HG02678 (cell line): Measurements from ENCODE around the gene CRTC3.
"Not testable (repeated sequence)": the region's sequence is repeated elsewhere in the genome, so short reads cannot be mapped to it uniquely, and the experiment has no call there.

ENCODE experiments used
- ATAC-seq: cut with Tn5 transposase; IDR thresholded peaks from one replicate; pipeline ENCODE4 v1.9.1; 2021; ENCODE audit warnings: mild to moderate bottlenecking, moderate library complexity; ENCODE audit not compliant: unreplicated experiment

Gene CRTC3

DNA sequence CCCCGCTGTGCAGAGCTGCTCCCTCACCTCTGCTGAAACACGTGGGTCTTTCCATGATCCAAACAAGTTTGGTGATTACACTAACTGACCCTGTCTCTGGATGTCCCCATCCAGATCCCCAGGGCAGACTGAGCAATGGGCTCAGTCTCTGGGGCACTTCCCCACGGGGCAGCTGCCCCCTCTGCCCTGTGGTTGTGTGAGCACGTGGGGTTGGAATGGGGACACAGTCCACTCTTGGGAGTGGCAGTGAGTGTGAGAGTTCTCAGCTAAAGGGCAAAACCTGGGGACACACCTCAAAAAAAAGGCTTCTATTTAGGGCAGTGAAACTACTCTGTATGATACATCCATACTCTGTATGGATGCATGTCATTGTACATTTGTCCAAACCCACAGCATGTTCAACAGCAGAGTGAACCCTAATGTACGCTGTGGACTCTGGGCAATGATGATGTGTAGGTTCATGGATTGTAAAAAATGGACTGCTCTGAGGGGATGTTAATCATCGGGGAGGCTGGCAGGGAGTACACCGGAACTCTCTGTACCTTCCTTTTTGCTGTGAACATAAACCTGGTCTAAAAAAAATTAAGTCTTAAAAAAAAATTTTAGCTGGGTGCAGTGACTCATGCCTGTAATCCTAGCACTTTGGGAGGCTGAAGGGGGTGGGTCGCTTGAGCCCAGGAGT is 137.5 kb downstream of the CRTC3 start:
- ATAC-seq, result no peak

DNA sequence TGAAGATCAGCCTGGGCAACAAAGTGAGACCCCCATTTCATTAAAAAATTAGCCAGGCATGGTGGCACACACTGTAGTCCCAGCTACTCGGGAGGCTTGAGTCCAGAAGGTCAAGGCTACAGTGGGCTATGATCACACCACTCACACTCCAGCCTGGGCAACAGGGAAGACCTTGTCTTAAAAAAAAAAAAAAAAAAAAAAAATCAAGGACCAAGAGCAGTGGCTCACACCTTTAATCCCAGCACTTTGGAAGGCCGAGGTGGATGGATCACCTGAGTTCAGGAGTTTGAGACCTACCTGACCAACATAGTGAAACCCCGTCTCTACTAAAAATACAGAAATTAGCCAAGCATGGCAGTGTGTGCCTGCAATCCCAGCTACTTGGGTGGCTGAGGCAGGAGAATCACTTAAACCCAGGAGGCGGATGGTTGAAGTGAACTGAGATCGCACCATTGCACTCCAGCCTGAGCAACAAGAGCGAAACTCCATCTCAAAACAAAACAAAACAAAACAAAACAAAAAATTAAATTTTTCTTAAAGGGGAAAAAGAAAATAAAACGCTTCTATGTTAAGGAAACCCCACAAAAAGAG is 138.1 kb downstream of the CRTC3 start:
- ATAC-seq, result not testable (repeated sequence)

DNA sequence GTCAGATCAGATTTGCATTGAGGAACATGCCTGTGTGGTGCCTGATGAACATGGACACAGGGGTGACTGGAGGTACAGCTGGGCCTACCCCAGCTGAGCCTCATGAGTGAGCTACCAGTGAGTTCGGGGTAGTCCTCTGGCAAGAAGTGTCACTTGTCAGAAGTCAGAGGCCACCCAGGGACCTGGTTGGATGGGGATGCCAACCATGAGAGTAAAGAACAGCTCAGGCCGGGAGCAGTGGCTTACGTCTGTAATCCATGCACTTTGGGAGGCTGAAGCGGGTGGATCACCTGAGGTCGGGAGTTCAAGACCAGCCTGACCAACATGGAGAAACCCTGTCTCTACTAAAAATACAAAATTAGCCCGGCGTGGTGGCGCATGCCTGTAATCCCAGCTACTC is 140.9 kb downstream of the CRTC3 start:
- ATAC-seq, result not testable (repeated sequence)

DNA sequence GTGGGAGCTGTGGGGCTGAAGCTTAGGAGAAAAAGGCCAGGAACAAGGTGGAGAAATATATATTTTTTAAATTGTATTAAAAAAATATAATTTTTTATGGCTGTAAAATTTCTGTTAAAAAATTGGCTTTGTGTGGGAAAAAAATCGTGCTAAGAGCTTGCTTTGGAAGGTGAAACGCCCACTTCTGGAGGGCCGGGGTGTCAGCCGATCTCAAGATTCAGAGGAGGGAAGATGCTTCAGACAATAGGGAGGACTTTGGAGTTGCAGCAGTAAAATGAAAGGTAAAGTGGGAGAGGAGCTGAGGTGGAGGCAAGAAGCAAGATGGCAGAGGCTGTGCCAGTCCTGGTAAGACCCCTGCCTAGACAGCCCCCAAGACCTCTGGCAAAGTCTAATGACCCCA is 141.5 kb downstream of the CRTC3 start:
- no peak for ATAC-seq

DNA sequence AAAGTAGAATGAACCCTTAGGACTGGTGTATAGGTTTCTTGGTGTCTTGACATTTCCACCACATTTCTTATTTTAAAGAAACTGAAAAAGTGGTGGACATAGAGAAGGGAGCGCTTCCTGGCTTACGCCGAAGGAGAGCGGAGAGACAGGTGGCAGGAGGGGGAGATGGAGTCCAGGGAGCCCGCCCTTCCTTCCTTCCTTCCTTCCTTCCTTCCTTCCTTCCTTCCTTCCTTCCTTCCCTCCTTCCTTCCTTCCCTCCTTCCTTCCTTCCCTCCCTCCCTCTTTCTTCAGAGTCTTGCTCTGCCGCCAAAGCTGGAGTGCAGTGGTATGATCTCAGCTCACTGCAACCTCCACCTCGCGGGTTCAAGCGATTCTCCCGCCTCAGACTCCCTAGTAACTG is 143.6 kb downstream of the CRTC3 start:
- ATAC-seq, result not testable (repeated sequence)

DNA sequence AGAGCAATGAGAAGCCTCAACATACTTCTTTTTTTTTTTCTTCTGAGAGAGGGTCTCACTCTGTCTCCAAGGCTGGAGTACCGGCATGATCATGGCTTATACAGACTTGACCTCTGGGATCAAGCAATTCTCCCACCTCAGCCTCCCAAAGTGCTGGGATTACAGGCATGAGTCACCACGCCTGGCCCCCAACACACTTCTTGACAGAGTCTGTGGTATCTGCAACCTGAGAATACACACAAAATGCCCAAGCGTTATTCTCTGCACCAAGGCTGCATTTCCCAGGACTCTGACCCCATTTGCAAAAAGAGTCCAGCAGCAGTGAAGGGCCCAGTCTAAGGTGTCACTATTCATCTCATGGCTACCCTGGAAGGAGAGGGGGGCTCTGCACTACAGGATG is 144.8 kb downstream of the CRTC3 start:
- no peak for ATAC-seq

DNA sequence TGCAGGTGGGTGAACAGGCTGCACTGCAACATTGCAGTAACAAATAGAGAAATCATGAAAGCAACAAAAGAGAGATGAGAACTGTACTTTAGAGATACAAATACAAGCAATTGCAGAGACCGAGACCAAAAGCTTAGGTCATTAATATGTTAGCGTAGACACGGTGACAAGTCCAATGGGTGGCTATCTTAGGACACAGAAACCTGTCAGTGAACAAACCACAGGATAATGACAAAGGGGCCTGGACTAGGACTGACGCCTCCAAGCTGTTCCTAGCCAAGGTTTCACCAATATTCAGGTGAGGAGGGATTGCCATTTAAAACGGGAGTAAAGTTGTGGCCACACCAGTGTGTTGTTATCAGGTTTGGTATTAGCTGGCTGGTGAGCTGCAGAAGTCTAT is 145.7 kb downstream of the CRTC3 start:
- ATAC-seq, result no peak

DNA sequence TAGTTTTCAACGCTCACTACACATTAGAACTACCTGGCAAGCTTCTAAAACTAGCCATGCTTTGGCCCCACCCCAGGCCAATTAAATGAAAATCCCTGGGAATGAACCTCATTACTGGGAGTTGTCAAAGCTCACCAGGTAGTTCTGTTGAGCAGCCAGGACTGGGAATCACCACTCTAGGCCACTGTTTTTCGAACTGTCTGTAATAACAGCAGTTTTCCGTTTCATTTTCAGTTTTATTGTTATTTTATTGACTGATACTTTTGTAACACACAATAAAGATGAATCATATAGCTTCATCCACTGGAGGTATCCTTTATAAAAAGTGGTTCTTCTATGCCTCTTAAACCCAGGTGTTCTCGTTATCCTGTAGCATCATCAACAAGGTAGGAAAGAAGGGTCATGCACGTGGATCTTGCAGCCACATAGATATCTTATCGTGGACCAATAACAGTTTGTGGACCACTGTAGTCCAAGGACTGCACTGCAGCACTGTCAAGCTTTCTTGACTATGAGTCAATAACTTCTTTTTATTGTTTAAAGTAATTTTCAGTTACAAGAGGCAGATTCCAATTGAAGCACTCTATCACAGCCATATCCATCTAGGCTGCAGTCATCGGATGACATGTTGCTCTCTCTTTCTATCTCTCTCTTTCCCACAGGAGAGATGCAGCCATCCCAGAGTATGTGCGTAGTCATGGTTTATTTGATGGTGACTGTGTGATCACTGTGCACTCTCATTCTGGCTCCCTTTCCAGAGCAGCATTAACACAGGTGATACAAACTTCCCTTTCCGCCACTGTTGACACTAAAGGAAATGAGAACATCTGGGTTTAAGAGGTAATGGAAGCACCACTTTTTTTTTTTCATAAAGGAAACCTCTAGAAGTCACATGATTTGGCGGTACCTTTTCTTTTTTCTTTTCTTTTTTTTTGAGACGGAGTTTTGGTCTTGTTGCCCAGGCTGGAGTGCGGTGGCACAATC is 148.4 kb downstream of the CRTC3 start:
- no peak for ATAC-seq

DNA sequence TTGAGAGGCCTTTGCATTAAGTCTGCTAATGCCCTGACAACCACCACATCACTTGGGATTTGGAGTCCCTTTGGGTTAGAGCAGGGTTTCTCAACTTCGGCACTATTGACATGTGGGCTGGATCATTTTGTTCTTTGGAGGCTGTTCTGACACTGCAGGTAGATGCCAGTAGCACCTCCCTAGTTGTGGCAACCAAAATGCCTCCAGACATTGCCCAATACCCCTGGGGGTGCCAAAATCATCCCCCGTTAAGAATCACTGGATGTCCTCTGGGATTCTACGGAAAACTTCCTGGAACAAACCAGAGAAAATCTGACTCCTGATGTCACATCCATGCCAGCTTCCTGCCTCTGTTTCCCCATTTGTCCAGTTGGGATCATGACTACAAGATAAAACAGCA is 150.2 kb downstream of the CRTC3 start:
- ATAC-seq, result no peak

DNA sequence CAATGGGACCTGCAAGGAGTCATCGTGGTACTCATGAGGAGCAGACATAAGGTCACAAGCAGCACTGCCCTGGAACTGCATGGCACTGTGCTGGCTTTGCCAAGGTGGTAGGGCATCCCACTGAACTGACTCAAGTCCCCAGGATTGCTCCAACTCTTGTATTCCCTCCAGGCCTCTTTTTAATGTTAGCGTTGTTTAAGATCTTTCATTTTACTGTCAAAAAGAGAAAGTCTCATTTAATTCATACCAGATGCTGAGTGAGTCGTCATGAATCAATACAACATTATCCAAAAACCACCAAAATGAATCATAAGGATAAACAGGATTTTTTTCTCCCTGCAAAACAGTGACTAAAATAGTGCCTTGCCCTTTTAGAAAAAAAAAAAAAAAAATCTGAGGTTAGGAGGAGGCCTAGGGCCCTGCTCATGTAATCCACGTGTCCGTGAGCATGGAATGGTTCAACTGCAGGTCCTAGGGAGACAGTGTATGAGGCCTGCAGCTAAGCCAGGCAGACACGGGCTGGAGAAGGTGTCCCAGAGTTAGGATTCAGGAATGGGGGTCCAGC is 150.7 kb downstream of the CRTC3 start:
- no peak for ATAC-seq

DNA sequence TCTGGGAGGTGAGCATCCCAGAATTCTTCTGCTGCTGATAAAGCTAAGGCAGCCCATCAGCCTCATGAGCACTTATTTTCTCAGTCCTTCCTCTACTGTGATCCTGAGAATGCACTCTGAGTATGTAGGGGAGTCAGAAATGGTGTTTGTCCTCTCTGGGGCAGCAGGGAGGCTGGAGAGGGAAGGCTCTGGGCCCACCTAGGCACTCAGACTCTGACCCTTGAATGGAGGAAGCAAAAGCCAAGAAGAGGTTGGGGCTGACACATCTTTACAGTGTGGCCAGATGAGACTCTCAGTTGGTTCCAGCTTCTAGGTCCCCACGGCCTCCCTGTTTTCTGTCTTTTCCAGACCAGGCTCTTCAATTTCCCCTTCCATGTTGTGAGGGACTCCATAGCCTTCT is 151.3 kb downstream of the CRTC3 start:
- no peak for ATAC-seq

DNA sequence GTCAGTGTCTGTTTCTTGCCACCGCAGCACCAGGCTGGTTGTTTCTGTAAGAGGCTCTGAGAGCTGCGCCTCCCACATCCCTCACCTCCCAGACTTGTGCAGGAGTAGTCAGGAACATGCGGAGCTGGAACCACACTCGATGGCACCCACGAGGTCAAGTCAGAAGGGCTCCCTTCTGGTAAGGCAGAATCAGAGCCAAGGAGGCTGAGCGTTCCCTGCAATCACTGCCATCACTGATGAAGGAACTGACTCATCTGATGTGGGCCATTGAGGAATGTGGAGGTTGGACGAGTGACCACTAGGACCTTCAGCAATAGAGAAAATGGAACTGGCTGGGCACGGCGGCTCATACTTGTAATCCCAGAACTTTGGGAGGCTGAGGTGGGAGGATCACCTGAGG is 151.8 kb downstream of the CRTC3 start:
- no peak for ATAC-seq

DNA sequence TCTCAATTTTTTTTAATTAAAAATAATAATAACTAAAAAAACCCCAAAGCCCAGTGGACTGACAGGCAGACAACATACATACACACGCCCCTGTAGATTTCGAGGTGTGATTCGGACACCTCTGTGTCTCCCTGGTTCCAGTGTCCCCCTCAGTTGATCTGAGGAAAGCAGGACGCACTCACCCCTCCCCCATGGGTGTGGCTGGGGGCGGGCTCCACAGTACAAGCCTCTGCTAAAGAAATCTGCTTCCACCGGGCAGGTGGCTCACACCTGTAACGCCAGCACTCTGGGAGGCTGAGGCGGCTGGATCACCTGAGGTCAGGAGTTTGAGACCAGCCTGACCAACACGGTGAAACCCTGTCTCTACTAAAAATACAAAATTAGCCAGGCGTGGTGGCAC is 153.6 kb downstream of the CRTC3 start:
- no peak for ATAC-seq

DNA sequence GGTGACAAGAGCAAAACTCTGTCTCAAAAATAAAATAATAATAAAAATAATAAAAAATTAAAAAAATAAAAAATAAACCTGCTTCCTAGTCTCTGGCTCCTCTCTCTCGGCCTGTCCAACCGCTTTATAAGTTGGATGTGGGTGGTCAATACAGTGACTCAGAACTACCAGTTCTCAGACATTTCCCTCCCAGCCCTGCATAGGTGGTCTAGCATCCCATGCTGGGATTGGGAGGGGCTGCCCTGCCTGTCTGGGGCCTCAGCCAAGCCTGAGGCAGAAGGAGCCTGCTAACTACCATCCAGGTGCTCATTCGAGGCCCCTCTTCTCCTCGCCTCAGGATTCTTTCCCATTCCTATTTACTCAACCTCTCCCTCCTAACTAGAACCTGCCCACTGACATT is 154.2 kb downstream of the CRTC3 start:
- ATAC-seq, result no peak

DNA sequence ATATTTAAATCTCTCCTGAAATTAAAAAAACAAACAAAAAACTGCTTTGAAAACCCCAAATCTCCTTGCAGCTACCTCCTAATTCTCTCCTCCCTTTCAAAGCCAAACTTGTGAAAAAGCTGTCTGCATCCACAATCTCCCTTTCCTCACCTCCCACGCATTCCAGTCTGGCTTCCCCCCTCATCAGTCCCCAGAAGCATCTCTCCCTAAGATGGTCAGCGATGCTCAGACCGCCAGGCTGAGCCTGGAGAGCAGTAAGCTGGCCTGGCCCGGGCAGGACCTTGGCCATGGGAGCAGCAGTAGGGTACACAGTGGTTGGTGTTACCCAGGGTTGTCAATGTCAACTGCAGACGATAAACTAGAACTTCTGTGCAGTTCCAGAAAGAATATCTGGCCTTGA is 154.6 kb downstream of the CRTC3 start:
- ATAC-seq, result no peak

DNA sequence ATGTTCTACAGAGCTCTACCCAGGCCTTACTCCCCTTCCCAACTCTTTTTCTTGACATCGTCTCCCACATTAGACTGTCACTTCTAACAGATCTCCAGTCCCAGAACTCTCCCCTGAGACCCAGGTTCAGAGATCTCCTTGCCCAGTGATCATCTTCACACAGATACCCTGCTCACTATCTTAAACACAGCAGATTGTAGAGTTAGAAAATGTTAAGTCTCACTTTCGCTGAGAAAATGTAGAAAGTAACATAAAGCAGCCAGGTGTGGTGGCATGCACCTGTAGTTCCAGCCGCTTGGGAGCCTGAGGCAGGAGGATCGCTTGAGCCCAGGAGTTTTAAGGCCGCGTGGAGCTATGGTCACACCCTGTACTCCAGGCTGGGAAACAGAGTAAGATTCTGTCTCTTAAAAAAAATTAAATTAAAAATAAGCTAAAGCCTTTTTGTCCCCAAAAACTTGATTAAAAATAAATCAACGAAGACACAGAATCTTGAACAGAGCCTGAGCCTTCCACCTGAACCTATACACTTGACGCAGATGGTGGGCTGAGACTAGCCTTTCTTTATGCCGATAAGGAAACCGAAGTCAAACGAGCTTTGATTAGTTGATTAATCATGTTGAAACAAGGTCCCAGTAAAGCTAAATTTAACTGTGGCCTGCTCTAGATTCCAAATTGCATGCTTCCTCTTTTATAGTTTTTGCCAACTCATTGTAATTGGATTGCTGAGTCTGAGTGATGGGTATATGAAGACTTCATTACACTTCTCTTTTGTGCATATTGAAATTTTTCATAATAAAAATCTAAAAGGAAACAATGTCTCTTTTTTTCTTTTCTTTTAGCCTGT is 156.1 kb downstream of the CRTC3 start:
- ATAC-seq, result peak; percentile 15

DNA sequence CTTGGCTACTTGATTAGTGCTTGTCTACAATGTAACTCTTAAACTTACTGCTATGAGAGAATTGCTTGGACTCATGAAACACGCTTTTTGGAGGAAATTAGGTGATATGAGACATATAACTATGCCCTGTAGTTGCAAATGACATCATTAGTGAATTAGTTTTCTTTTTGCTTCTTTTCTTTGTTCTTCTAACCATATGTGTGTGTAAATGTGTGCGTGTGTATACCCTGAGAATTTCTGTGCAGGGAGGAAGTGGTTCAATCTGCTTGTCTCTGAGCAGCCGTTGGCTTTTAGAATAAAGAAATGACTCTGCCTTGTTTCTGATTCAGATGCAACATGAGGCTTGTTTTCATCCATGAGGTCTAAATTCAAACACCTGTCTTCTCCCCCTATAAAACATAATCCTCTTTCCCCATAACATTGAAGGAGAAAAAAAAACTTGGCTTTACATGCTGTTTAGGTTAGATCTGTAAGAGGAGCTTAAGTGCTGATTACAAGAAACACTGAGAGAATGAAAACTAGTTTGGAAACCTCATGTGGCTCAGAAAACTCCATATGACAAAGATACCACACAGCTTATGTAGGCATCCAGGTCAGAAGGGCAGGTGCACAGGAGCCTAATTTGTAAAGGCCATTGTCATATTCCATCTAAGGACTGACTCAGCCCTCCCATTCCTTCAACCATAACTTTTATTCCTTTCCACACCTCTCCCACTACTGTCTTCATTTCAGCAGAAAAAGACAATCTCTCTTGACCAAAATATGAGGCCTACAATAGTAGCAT is 156.9 kb downstream of the CRTC3 start:
- peak; percentile 76 for ATAC-seq

DNA sequence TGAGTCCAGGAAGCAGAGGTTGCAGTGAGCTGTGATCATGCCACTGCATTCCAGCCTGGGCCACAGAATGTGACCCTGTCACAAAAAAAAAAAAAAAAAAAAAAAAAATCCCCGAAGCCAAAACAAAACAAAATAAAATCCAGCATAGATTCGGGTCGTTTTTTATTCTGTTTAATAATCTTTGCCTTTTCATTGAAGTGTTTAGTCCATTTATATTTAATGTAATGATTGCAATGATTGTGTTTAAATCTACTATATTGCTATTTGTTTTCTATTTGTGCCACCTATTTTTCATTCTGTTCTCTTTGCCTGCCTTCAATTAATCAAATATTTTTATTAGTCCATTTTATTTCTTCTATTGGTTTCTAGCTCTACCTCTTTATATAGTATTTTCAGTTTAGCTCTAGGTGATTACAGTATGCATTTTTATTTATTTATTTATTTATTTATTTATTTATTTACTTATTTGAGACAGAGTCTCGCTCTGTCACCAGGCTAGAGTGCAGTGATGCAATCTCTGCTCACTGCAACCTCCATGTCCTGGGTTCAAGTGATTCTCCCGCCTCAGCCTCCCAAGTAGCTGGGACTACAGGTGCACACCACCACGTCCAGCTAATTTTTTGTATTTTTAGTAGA is 159.7 kb downstream of the CRTC3 start:
- not testable (repeated sequence) for ATAC-seq

DNA sequence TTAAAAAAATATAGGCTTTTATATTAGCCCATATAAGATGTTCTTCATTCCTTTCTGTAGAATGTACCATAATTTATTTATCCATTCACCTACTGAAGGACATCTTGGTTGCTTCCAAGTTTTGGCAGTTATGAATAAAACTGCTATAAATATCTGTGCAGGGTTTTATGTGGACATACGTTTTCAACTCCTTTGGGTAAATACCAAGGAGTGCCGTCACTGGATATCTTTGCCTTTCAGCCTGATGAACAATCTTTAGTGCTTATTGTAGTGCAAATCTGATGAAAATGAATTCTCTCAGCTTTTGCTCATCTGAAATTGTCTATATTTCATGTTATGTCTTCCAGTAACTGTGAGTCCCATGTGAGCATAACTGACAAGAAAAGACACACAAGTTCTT is 160.9 kb downstream of the CRTC3 start:
- no peak for ATAC-seq
